GM23338 (cell line): Measurements from ENCODE around the gene CACNA1D. TPM values are rescaled to one million over a fixed set of nuclear protein-coding genes. Genes with fewer than 3 reads are reported as not detected.

Source experiments
- ATAC-seq: fragments of 200-7000 bp; cut with Tn5 transposase; 3 replicates; pipeline ENCODE4 v1.9.1; 2020
- DNase-seq: peaks from one replicate; pipeline ENCODE4 v3.0.0-alpha.2; 2015; ENCODE audit warnings: low spot score
- H2AFZ ChIP-seq: fragments of 200-600 bp; sonication (generic); 2 replicates; pipeline ENCODE4 v1.8.0; 2016; ENCODE audit warnings: antibody characterized with exemption, mild to moderate bottlenecking, moderate library complexity
- H3F3A ChIP-seq: fragments of 200-600 bp; sonication (generic); replicated peaks from 2 replicates; pipeline ENCODE4 v1.8.0; 2017; ENCODE audit warnings: antibody characterized with exemption, mixed run types, low read depth
- H3K27ac ChIP-seq: fragments of 200-600 bp; sonication (generic); 2 replicates; pipeline ENCODE4 v1.6.1; 2016; ENCODE audit warnings: low read depth
- H3K27me3 ChIP-seq: fragments of 200-600 bp; sonication (generic); 2 replicates; pipeline ENCODE4 v1.8.0; 2016; ENCODE audit warnings: mild to moderate bottlenecking, mixed run types, moderate library complexity; ENCODE audit not compliant: insufficient read depth
- H3K36me3 ChIP-seq: fragments of 200-600 bp; sonication (generic); 2 replicates; pipeline ENCODE4 v1.8.0; 2016; ENCODE audit warnings: mild to moderate bottlenecking; ENCODE audit not compliant: insufficient read depth
- H3K4me1 ChIP-seq: fragments of 200-600 bp; sonication (generic); 2 replicates; pipeline ENCODE4 v1.8.0; 2016; ENCODE audit warnings: mild to moderate bottlenecking, moderate library complexity; ENCODE audit not compliant: insufficient read depth
- H3K4me2 ChIP-seq: fragments of 200-600 bp; sonication (generic); 2 replicates; pipeline ENCODE4 v1.7.1; 2017; ENCODE audit warnings: mixed run types
- H3K4me3 ChIP-seq: fragments of 200-600 bp; sonication (generic); 2 replicates; pipeline ENCODE4 v1.6.1; 2016; ENCODE audit warnings: mixed run types
- H3K79me2 ChIP-seq: fragments of 200-600 bp; sonication (generic); replicated peaks from 2 replicates; pipeline ENCODE4 v1.8.0; 2017; ENCODE audit warnings: mild to moderate bottlenecking; ENCODE audit not compliant: insufficient read depth
- H3K9me2 ChIP-seq: fragments of 200-600 bp; sonication (generic); 2 replicates; pipeline ENCODE4 v1.8.0; 2017; ENCODE audit not compliant: insufficient read depth
- H4K20me1 ChIP-seq: fragments of 200-600 bp; sonication (generic); replicated peaks from 2 replicates; pipeline ENCODE4 v1.8.0; 2017; ENCODE audit warnings: mild to moderate bottlenecking; ENCODE audit not compliant: insufficient read depth
- H3K27ac Mint-ChIP-seq: 2 replicates; pipeline ENCODE4 v1.8.0; 2020; ENCODE audit warnings: inconsistent platforms, mild to moderate bottlenecking, moderate library complexity, mixed read lengths
- H3K27me3 Mint-ChIP-seq: 3 replicates; pipeline ENCODE4 v1.8.0; 2022; ENCODE audit warnings: low read depth, mild to moderate bottlenecking, moderate library complexity, mixed read lengths, inconsistent platforms; ENCODE audit not compliant: insufficient read depth, poor library complexity
- H3K36me3 Mint-ChIP-seq: 3 replicates; pipeline ENCODE4 v1.8.0; 2021; ENCODE audit warnings: low read depth, mild to moderate bottlenecking, inconsistent platforms, moderate library complexity, mixed read lengths
- H3K4me1 Mint-ChIP-seq: 3 replicates; pipeline ENCODE4 v1.8.0; 2020; ENCODE audit warnings: mild to moderate bottlenecking, inconsistent platforms, mixed read lengths
- H3K4me3 Mint-ChIP-seq: 3 replicates; pipeline ENCODE4 v1.8.0; 2021; ENCODE audit warnings: moderate library complexity, mild to moderate bottlenecking, inconsistent platforms, mixed read lengths
- H3K9me3 Mint-ChIP-seq: 3 replicates; pipeline ENCODE4 v1.8.0; 2020; ENCODE audit warnings: moderate library complexity, mild to moderate bottlenecking, inconsistent platforms, mixed read lengths
- EZH2phosphoT487 ChIP-seq: fragments of 200-600 bp; sonication (generic); IDR thresholded peaks from one replicate; pipeline ENCODE4 v1.8.1; 2018; ENCODE audit warnings: antibody characterized with exemption; ENCODE audit not compliant: unreplicated experiment
- JUNB ChIP-seq: IDR thresholded peaks from one replicate; pipeline ENCODE4 v1.6.1; 2016; ENCODE audit warnings: antibody characterized with exemption; ENCODE audit not compliant: unreplicated experiment
- ZNF331 ChIP-seq: fragments of 250-450 bp; sonication (Bioruptor Pico); IDR thresholded peaks from 2 replicates; pipeline ENCODE4 v1.5.0; 2020; ENCODE audit warnings: low read depth, mild to moderate bottlenecking, moderate library complexity
- polyA plus RNA-seq: library from polyadenylated mRNA; unstranded; fragments of >200 nt; fragmentation: Nextera tagmentation; extraction: Ambion mirVana; gene quantifications from 2 replicates; pipeline ENCODE4 v1.2.1, GENCODE V29; 2016
- total RNA-seq: library from RNA; depleted of rRNA; stranded (reverse); fragments of >200 nt; shearing (Covaris generic); gene quantifications from 2 replicates; pipeline ENCODE4 v1.2.3, GENCODE V29; 2014
- TF ChIP-seq, protein P1 (sequence below), 2 experiments: fragments of 200-600 bp in 1 of 2; sonication (generic) in 1 of 2; conservative IDR thresholded peaks; 2 replicates each; pipeline versions ENCODE4 v1.5.1 to v1.6.1; 2016 to 2017; ENCODE audit warnings: antibody characterized with exemption in 2 of 2, low read depth in 2 of 2, mild to moderate bottlenecking in 2 of 2, moderate library complexity in 1 of 2
- TF ChIP-seq, protein P2 (sequence below): fragments of 250-450 bp; sonication (Bioruptor Pico); IDR thresholded peaks from 2 replicates; pipeline ENCODE4 v1.5.0; 2020; ENCODE audit warnings: mild to moderate bottlenecking, moderate library complexity

The CACNA1D gene
- total and polyA plus RNA-seq, 2 experiments from 2014 or later = 1.7 to 1.8 TPM

DNA sequence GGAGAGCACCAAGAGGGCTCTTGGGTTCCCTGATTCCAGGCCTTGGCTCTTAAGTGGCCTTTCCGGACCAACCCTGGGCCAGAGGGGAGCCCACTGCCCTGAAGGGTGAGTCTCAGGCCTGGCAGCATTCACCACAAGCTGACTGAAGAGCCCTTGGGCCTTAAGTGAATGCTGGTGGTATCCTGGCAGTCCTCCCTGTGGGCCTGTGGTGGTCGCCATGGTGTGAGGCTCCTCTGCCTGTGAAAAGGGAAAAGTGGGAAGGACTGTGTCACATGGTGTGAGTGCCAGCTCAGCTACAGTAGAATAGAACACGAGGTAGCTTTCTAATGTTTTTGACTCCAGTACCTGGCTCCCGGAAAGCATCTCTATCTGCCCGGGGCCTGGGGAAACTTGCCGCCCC is 336.5 kb downstream of the CACNA1D start:
- Histone ChIP-seq H3K36me3 (no peaks in the 10 kb centered on the region), H3K27me3 (no peaks in the 10 kb centered on the region), H4K20me1 (no peaks in the 10 kb centered on the region), H3K79me2 (no peaks in the 10 kb centered on the region), H3K9me2 (no peaks in the 10 kb centered on the region), H3K4me3 (no peak overlapping the region), H2AFZ (no peak overlapping the region), H3F3A (no peaks in the 10 kb centered on the region), H3K4me1 (no peaks in the 10 kb centered on the region), H3K4me2 (no peak overlapping the region), H3K27ac (no peak overlapping the region)
- H3K27ac Mint-ChIP-seq = no peak overlapping the region
- no peak for ATAC-seq
- peaks cover 4% of the 10 kb centered on the region for H3K27me3 Mint-ChIP-seq
- no peaks in the 10 kb centered on the region for H3K9me3 Mint-ChIP-seq
- no peak overlapping the region for H3K4me3 Mint-ChIP-seq
- peaks cover 2% of the 10 kb centered on the region; the same call in 1 of the 3 replicates for H3K4me1 Mint-ChIP-seq
- no peak for DNase-seq
- TF ChIP-seq, protein P1, sequence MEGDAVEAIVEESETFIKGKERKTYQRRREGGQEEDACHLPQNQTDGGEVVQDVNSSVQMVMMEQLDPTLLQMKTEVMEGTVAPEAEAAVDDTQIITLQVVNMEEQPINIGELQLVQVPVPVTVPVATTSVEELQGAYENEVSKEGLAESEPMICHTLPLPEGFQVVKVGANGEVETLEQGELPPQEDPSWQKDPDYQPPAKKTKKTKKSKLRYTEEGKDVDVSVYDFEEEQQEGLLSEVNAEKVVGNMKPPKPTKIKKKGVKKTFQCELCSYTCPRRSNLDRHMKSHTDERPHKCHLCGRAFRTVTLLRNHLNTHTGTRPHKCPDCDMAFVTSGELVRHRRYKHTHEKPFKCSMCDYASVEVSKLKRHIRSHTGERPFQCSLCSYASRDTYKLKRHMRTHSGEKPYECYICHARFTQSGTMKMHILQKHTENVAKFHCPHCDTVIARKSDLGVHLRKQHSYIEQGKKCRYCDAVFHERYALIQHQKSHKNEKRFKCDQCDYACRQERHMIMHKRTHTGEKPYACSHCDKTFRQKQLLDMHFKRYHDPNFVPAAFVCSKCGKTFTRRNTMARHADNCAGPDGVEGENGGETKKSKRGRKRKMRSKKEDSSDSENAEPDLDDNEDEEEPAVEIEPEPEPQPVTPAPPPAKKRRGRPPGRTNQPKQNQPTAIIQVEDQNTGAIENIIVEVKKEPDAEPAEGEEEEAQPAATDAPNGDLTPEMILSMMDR (conservative IDR thresholded peaks at IDR 0.05; ENCODE audit: low read depth in 2 of 2) = no peak
- no peak for TF ChIP-seq JUNB
- TF ChIP-seq, protein P2, sequence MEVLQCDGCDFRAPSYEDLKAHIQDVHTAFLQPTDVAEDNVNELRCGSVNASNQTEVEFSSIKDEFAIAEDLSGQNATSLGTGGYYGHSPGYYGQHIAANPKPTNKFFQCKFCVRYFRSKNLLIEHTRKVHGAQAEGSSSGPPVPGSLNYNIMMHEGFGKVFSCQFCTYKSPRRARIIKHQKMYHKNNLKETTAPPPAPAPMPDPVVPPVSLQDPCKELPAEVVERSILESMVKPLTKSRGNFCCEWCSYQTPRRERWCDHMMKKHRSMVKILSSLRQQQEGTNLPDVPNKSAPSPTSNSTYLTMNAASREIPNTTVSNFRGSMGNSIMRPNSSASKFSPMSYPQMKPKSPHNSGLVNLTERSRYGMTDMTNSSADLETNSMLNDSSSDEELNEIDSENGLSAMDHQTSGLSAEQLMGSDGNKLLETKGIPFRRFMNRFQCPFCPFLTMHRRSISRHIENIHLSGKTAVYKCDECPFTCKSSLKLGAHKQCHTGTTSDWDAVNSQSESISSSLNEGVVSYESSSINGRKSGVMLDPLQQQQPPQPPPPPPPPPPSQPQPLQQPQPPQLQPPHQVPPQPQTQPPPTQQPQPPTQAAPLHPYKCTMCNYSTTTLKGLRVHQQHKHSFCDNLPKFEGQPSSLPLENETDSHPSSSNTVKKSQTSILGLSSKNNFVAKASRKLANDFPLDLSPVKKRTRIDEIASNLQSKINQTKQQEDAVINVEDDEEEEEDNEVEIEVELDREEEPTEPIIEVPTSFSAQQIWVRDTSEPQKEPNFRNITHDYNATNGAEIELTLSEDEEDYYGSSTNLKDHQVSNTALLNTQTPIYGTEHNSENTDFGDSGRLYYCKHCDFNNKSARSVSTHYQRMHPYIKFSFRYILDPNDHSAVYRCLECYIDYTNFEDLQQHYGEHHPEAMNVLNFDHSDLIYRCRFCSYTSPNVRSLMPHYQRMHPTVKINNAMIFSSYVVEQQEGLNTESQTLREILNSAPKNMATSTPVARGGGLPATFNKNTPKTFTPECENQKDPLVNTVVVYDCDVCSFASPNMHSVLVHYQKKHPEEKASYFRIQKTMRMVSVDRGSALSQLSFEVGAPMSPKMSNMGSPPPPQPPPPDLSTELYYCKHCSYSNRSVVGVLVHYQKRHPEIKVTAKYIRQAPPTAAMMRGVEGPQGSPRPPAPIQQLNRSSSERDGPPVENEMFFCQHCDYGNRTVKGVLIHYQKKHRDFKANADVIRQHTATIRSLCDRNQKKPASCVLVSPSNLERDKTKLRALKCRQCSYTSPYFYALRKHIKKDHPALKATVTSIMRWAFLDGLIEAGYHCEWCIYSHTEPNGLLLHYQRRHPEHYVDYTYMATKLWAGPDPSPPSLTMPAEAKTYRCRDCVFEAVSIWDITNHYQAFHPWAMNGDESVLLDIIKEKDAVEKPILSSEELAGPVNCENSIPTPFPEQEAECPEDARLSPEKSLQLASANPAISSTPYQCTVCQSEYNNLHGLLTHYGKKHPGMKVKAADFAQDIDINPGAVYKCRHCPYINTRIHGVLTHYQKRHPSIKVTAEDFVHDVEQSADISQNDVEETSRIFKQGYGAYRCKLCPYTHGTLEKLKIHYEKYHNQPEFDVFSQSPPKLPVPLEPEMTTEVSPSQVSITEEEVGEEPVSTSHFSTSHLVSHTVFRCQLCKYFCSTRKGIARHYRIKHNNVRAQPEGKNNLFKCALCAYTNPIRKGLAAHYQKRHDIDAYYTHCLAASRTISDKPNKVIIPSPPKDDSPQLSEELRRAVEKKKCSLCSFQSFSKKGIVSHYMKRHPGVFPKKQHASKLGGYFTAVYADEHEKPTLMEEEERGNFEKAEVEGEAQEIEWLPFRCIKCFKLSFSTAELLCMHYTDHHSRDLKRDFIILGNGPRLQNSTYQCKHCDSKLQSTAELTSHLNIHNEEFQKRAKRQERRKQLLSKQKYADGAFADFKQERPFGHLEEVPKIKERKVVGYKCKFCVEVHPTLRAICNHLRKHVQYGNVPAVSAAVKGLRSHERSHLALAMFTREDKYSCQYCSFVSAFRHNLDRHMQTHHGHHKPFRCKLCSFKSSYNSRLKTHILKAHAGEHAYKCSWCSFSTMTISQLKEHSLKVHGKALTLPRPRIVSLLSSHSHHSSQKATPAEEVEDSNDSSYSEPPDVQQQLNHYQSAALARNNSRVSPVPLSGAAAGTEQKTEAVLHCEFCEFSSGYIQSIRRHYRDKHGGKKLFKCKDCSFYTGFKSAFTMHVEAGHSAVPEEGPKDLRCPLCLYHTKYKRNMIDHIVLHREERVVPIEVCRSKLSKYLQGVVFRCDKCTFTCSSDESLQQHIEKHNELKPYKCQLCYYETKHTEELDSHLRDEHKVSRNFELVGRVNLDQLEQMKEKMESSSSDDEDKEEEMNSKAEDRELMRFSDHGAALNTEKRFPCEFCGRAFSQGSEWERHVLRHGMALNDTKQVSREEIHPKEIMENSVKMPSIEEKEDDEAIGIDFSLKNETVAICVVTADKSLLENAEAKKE (CRISPR knock-in tag) = no peak
- no peak for TF ChIP-seq EZH2phosphoT487
- TF ChIP-seq ZNF331 (CRISPR knock-in tag) = no peak
- no peaks in the 10 kb centered on the region for H3K36me3 Mint-ChIP-seq
